Measurements from ENCODE around the gene CRY1. TPM values are rescaled to one million over a fixed set of nuclear protein-coding genes. Genes with fewer than 3 reads are reported as not detected.

The CRY1 gene
- total RNA-seq, 4 donors from 2014 or later = 32.4 to 64.4 (median 47.6) TPM

GRCh38 chr12:107091381-107091780, 2.0 kb downstream of the CRY1 start:
- Histone ChIP-seq H3K36me3 (no peaks in the 10 kb centered on the region), H3K4me1 (peaks cover 0 to 11% (median 6%) of the 10 kb centered on the region in 4 donors), H3K27me3 (no peaks in the 10 kb centered on the region), H3K4me3 (peak overlapping the region in 2 of 4 donors; percentile 81 to 87), H3K9me3 (no peaks in the 10 kb centered on the region), H3K27ac (peak overlapping the region in 3 of 4 donors; percentile 96 to 98 (median 97))
- DNase-seq = no peak
- TF ChIP-seq POLR2A (IDR thresholded peaks at IDR 0.05) (no peak), CTCF (IDR thresholded peaks at IDR 0.05) (no peak)

DNA sequence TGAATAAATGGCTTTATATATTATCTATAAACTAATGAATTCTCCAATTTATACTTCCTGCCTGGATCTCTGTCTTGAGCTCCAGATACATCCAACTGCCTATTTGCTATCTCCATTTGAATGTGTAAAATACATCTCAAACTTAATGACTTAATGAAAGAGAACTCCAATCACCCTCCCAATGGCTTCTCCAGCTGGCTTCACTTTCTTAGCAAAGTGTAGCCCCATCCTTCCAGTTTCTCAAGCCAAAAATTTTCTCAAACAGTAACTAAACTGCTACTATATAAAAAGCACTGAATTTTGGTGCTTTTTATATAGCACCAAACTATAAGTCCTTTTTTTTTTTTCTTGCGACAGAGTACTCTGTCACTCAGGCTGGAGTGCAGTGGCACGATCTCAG, 2.6 kb downstream of the CRY1 start:
- TF ChIP-seq POLR2A (IDR thresholded peaks at IDR 0.05) (no peak), CTCF (IDR thresholded peaks at IDR 0.05) (no peak)
- H3K27me3 ChIP-seq = no peaks in the 10 kb centered on the region
- DNase-seq = no peak
- H3K4me3 ChIP-seq = peak overlapping the region in 1 of 4 donors; percentile 81
- H3K27ac ChIP-seq = peak overlapping the region in 1 of 4 donors; percentile 98
- no peaks in the 10 kb centered on the region for H3K36me3 ChIP-seq
- H3K9me3 ChIP-seq = no peaks in the 10 kb centered on the region
- H3K4me1 ChIP-seq = peaks cover 0 to 11% (median 6%) of the 10 kb centered on the region in 4 donors

DNA sequence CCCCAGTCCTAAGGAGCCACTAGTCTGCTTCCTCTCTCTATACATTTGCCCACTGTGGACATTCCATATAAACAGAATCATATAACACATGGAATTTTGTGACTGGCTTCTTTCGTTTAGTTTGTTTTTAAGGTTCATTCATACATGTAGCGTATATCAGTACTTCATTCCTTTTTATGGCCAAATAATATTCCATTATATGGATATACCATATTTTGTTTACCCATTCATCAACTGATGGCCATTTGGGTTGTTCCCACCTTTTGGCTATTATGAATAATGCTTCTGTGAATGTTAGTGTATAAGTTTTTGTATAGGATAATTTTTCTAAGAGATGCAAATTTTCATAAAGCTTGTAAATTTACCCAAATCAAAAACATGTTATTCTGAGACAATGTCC, 4.4 kb downstream of the CRY1 start:
- H3K36me3 ChIP-seq = no peaks in the 10 kb centered on the region
- H3K9me3 ChIP-seq = no peaks in the 10 kb centered on the region
- DNase-seq = no peak
- no peak overlapping the region for H3K27ac ChIP-seq
- no peaks in the 10 kb centered on the region for H3K27me3 ChIP-seq
- no peak for TF ChIP-seq POLR2A (IDR thresholded peaks at IDR 0.05)
- TF ChIP-seq CTCF (IDR thresholded peaks at IDR 0.05) = no peak
- H3K4me1 ChIP-seq = peaks cover 0 to 11% (median 2%) of the 10 kb centered on the region in 4 donors
- no peak overlapping the region for H3K4me3 ChIP-seq

DNA sequence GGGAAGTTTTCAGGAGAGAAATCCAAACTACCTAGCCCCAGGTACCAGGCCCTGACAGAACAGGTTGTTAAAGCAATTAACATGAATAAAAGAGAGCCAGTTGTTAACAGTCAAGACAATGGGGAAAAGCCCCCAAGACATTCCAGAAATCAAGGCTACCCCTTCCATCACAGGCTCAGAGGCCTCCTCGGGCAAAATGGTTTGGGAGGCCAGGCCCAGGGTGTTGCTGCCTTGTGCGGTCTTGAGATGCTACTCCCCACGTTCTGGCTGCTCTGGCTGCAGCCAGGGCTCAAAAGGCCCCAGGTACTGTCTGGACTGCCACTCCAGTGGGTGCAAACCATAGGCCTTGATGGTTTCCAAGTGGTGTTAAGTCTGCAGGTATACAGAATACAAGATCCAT, 7.0 kb downstream of the CRY1 start:
- H3K4me3 ChIP-seq = no peak overlapping the region
- no peaks in the 10 kb centered on the region for H3K27me3 ChIP-seq
- no peaks in the 10 kb centered on the region for H3K9me3 ChIP-seq
- TF ChIP-seq POLR2A (IDR thresholded peaks at IDR 0.05) = no peak
- TF ChIP-seq CTCF (IDR thresholded peaks at IDR 0.05) = no peak
- no peaks in the 10 kb centered on the region for H3K36me3 ChIP-seq
- H3K4me1 ChIP-seq = peaks cover 0 to 5% (median 0%) of the 10 kb centered on the region in 4 donors
- no peak overlapping the region for H3K27ac ChIP-seq
- DNase-seq = no peak

DNA sequence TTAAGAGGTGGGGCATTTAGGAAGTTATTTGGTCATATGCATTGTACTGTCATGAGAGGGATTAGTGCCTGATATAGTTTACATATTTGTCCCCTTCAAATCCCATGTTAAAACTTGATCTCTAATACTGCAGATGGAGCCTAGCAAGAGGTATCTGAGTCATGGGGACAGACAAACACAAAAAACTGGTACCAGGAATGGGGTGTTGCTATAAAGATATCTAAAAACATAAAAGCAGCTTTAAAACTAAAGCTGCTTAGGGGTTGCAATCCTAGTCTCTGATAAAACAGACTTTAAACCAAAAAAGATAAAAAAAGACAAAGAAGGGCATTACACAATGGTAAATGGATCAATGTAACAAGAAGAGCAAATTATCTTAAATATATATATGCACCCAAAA, 11.6 kb downstream of the CRY1 start:
- Histone ChIP-seq H3K36me3 (no peaks in the 10 kb centered on the region), H3K4me3 (no peak overlapping the region)
- no peak for TF ChIP-seq CTCF (IDR thresholded peaks at IDR 0.05)
- TF ChIP-seq POLR2A (IDR thresholded peaks at IDR 0.05) = no peak

GRCh38 chr12:107080299-107080698, 13.1 kb downstream of the CRY1 start:
- no peaks in the 10 kb centered on the region for H3K27me3 ChIP-seq
- no peaks in the 10 kb centered on the region for H3K9me3 ChIP-seq
- no peak overlapping the region for H3K4me3 ChIP-seq
- no peak for DNase-seq
- H3K27ac ChIP-seq = no peak overlapping the region
- no peak for TF ChIP-seq CTCF (IDR thresholded peaks at IDR 0.05)
- no peak for TF ChIP-seq POLR2A (IDR thresholded peaks at IDR 0.05)
- H3K4me1 ChIP-seq = no peaks in the 10 kb centered on the region
- no peaks in the 10 kb centered on the region for H3K36me3 ChIP-seq

More for the DNA sequence above, 11.6 kb downstream of the CRY1 start:
- H3K9me3 ChIP-seq = no peaks in the 10 kb centered on the region
- no peaks in the 10 kb centered on the region for H3K27me3 ChIP-seq
- no peak for DNase-seq
- no peak overlapping the region for H3K27ac ChIP-seq
- no peaks in the 10 kb centered on the region for H3K4me1 ChIP-seq
